ENCODE results near the gene MED1. TPM values are rescaled to one million over a fixed set of nuclear protein-coding genes. Genes with fewer than 3 reads are reported as not detected.
"Not testable (repeated sequence)": the region's sequence is repeated elsewhere in the genome, so short reads cannot be mapped to it uniquely, and the experiment has no call there.

MED1 gene
- total and polyA plus RNA-seq, 7 donors: 4.2 to 22.5 (median 18.3) TPM

DNA sequence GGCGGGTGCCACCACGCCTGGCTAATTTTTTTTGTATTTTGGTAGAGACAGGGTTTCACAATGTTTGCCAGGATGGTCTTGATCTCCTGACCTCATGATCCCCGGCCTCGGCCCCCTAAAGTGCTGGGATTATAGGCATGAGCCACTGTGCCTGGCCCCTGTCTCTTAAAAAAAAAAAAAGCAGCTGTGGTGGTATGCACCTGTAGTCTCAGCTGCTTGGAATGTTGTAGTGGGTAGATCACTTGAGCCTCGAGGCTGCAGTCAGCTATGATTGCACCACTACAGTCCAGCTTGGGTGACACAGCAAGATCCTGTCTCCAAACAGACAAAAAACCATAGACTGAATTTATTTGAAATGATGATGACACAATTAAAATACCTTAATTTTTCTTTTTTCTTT, 34.5 kb upstream of the MED1 start:
- WGBS, 2 donors: 93 to 95% methylated on average over 5 of the region's 5 CpGs
- H3K4me3 ChIP-seq: no peak overlapping the region
- H3K4me1 ChIP-seq: no peaks in the 10 kb centered on the region
- no peaks in the 10 kb centered on the region for H3K27me3 ChIP-seq
- TF ChIP-seq POLR2A (IDR thresholded peaks at IDR 0.05): no peak
- TF ChIP-seq, protein P1, sequence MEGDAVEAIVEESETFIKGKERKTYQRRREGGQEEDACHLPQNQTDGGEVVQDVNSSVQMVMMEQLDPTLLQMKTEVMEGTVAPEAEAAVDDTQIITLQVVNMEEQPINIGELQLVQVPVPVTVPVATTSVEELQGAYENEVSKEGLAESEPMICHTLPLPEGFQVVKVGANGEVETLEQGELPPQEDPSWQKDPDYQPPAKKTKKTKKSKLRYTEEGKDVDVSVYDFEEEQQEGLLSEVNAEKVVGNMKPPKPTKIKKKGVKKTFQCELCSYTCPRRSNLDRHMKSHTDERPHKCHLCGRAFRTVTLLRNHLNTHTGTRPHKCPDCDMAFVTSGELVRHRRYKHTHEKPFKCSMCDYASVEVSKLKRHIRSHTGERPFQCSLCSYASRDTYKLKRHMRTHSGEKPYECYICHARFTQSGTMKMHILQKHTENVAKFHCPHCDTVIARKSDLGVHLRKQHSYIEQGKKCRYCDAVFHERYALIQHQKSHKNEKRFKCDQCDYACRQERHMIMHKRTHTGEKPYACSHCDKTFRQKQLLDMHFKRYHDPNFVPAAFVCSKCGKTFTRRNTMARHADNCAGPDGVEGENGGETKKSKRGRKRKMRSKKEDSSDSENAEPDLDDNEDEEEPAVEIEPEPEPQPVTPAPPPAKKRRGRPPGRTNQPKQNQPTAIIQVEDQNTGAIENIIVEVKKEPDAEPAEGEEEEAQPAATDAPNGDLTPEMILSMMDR (IDR thresholded peaks at IDR 0.05): no peak
- TF ChIP-seq POLR2AphosphoS5 (IDR thresholded peaks at IDR 0.05): no peak
- no peak for TF ChIP-seq EP300 (IDR thresholded peaks at IDR 0.05)
- no peak overlapping the region for H3K27ac ChIP-seq
- H3K36me3 ChIP-seq: peaks cover 0 to 20% (median 4%) of the 10 kb centered on the region in 4 donors
- no peaks in the 10 kb centered on the region for H3K9me3 ChIP-seq
- DNase-seq: no peak
- intact Hi-C loops (cut with DNase I): no loop called here

DNA sequence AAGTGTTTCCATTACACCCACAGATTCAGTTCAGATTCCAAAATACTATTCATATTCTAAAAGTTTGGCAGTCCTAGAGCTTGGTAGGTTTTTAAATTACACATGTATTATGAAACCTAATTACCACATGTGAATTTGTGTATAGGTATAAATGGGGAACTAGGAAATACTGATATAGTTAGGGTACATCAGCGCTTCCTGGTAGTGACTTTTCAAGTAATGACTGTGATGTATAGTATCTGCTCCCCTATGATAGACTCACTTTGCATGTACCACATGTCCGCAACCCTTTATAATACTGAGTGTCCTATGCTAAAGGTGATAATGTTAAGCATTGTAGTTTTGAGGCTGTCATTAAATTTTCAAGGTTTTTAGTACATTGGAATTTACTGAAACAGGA, 33.1 kb upstream of the MED1 start:
- peaks cover 0 to 24% (median 3%) of the 10 kb centered on the region in 4 donors for H3K36me3 ChIP-seq
- H3K4me3 ChIP-seq: no peak overlapping the region
- H3K9me3 ChIP-seq: no peaks in the 10 kb centered on the region
- H3K27ac ChIP-seq: no peak overlapping the region
- no peak for TF ChIP-seq EP300 (IDR thresholded peaks at IDR 0.05)
- TF ChIP-seq, protein P1 (IDR thresholded peaks at IDR 0.05): no peak
- no peak for TF ChIP-seq POLR2AphosphoS5 (IDR thresholded peaks at IDR 0.05)
- no peak for TF ChIP-seq POLR2A (IDR thresholded peaks at IDR 0.05)
- no peaks in the 10 kb centered on the region for H3K27me3 ChIP-seq
- 89 to 96% methylated on average over 2 of the region's 2 CpGs for WGBS, 2 donors
- no peak for DNase-seq
- H3K4me1 ChIP-seq: no peaks in the 10 kb centered on the region
- intact Hi-C loops (cut with DNase I): no loop called here

DNA sequence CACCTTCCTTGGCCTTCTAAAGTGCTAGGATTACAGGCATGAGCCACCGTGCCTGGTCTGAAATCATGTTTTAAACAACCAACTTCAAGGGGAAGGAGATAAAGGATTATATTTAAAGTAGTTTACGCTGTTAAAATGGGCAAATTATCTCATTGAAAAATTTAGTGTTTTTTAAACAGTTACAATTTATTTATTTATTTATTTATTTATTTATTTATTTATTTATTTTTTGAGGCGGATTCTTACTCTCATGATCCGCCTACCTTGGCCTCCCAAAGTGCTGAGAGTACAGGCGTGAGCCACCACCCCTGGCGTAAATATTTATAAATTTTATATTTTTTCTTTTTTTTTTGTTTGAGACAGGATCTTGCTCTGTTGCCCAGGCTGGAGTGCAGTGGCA, 32.4 kb upstream of the MED1 start:
- Histone ChIP-seq H3K4me3 (no peak overlapping the region), H3K36me3 (peaks cover 0 to 28% (median 3%) of the 10 kb centered on the region in 4 donors), H3K27me3 (no peaks in the 10 kb centered on the region), H3K9me3 (no peaks in the 10 kb centered on the region), H3K4me1 (no peaks in the 10 kb centered on the region), H3K27ac (no peak overlapping the region)
- 97 to 98% methylated on average over 6 of the region's 6 CpGs for WGBS, 2 donors
- TF ChIP-seq EP300 (IDR thresholded peaks at IDR 0.05) (no peak), POLR2AphosphoS5 (IDR thresholded peaks at IDR 0.05) (no peak), POLR2A (IDR thresholded peaks at IDR 0.05) (no peak)
- TF ChIP-seq, protein P1 (IDR thresholded peaks at IDR 0.05): no peak
- intact Hi-C loops (cut with DNase I): no loop called here
- peak; percentile 34 for DNase-seq

DNA sequence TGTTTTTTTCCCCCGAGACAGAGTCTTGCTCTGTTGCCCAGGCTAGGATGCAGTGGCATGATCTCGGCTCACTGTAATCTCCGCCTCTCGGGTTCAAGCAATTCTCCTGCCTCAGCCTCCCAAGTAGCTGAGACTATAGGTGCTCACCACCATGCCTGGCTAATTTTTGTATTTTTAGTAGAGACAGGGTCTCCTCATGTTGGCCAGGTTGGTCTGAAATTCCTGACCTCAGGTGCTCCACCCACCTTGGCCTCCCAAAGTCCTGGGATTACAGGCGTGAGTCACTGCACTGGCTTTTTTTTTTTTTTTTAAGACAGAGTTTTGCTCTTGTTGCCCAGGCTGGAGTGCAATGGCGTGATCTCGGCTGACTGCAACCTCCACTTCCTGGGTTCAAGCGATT, 28.6 kb upstream of the MED1 start:
- H3K9me3 ChIP-seq; H3K4me1 ChIP-seq; intact Hi-C loops (cut with DNase I); H3K27me3 ChIP-seq; H3K4me3 ChIP-seq; H3K27ac ChIP-seq: not testable (repeated sequence)
- 90 to 95% methylated on average over 8 of the region's 8 CpGs for WGBS, 2 donors
- DNase-seq: peak; percentile 27
- H3K36me3 ChIP-seq: peaks cover 0 to 50% (median 3%) of the 10 kb centered on the region in 4 donors

DNA sequence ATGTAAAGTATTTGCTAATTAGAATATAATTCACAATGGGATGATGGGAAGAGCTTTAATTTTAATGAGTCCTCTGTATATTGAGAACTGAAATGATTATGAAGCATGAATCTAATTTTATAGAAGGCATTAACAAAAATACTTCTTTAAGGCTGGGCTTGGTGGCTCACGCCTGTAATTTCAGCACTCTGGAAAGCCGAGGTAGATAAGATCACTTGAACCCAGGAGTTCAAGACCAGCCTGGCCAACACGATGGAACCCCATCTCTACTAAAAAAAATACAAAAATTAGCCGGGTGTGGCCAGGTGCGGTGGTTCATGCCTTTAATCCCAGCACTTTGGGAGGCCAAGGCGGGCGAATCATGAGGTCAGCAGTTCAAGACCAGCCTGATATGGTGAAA, 22.2 kb upstream of the MED1 start:
- H3K4me3 ChIP-seq: no peak overlapping the region
- no peaks in the 10 kb centered on the region for H3K27me3 ChIP-seq
- no peak overlapping the region for H3K27ac ChIP-seq
- 86 to 93% methylated on average over 7 of the region's 7 CpGs for WGBS, 2 donors
- no peaks in the 10 kb centered on the region for H3K4me1 ChIP-seq
- intact Hi-C loops (cut with DNase I): no loop called here
- DNase-seq: peak; percentile 28
- H3K9me3 ChIP-seq: no peaks in the 10 kb centered on the region
- TF ChIP-seq EP300 (IDR thresholded peaks at IDR 0.05) (no peak), POLR2AphosphoS5 (IDR thresholded peaks at IDR 0.05) (no peak), POLR2A (IDR thresholded peaks at IDR 0.05) (no peak)
- TF ChIP-seq, protein P1 (IDR thresholded peaks at IDR 0.05): no peak
- peaks cover 14 to 71% (median 17%) of the 10 kb centered on the region in 4 donors for H3K36me3 ChIP-seq

DNA sequence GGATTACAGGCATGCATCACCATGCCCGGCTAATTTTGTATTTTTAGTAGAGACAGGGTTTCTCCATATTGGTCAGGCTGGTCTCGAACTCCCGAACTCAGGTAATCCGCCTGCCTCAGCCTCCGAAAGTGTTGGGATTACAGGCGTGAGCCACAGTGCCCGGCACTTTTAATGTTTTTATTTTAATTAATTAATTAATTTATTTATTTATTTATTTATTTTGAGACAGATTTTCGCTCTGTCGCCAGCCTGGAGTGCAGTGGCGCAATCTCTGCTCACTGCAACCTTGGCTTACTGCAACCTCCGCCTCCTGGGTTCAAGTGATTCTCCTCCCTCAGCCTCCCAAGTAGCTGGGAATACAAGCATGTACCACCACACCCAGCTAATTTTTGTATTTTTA, 17.5 kb upstream of the MED1 start:
- H3K27me3 ChIP-seq; intact Hi-C loops (cut with DNase I); H3K27ac ChIP-seq; H3K9me3 ChIP-seq; H3K4me3 ChIP-seq: not testable (repeated sequence)
- H3K36me3 ChIP-seq: peaks cover 14 to 45% (median 17%) of the 10 kb centered on the region in 4 donors
- peak; percentile 37 for DNase-seq
- WGBS, 2 donors: 96 to 98% methylated on average over 11 of the region's 11 CpGs
- peaks cover 0 to 30% (median 23%) of the 10 kb centered on the region in 4 donors for H3K4me1 ChIP-seq

DNA sequence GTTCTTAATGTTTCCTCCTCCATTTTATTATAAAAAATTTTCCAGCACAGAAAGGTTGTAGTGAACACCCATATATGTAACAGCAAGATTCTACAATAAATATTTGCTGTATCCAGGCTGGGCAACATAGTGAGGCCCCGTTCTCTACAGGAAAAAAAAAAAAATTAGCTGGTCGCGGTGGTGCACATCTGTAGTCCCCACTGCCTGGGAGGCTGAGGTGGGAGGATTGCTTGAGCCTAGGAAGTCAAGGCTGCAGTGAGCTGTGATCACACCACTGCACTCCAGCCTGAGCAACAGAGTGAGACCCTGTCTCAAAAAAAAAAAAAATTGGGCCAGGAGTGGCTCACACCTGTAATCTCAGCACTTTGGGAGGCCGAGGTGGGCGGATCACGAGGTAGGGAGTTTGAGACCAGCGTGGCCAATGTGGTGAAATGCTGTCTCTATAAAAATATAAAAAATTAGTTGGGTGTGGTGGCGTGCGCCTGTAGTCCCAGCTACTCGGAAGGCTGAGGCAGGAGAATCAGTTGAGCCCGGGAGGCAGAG, 13.6 kb upstream of the MED1 start:
- 76 to 81% methylated on average over 11 of the region's 11 CpGs for WGBS, 2 donors
- peak; percentile 26 for DNase-seq
- intact Hi-C loops (cut with DNase I); H3K9me3 ChIP-seq; H3K27ac ChIP-seq; H3K27me3 ChIP-seq: not testable (repeated sequence)
- H3K4me1 ChIP-seq: peaks cover 0 to 39% (median 33%) of the 10 kb centered on the region in 4 donors
- H3K36me3 ChIP-seq: peaks cover 0 to 11% (median 0%) of the 10 kb centered on the region in 4 donors
- peak overlapping the region in 3 of 4 donors; percentile 12 to 92 (median 79) for H3K4me3 ChIP-seq
